ENCODE data around the gene CCDC39. TPM values are rescaled to one million over a fixed set of nuclear protein-coding genes. Genes with fewer than 3 reads are reported as not detected.

Gene CCDC39
- total and polyA plus RNA-seq, 2 of the 8 experiments (the other 6 are each of a cell fraction or from before 2014, with no cell fraction given), result 0.12 to 0.80 TPM

- Histone ChIP-seq H3K4ac (replicated peaks; ENCODE audit: insufficient read length, low read depth, low read length) (no peak within 1 kb of the TSS), H3K4me3 (ENCODE audit: extremely low read depth in 1 of 4, insufficient read depth in 2 of 4, low read depth in 3 of 4, low read length in 4 of 4) (peak within 1 kb of the TSS; percentile 82 to 97 (median 92)), H4K8ac (ENCODE audit: extremely low read depth, insufficient read depth, low read length) (peak within 1 kb of the TSS; percentile 96), H2BK12ac (ENCODE audit: low read depth, low read length) (no peak within 1 kb of the TSS; the same call in 1 of the 2 replicates), H2BK120ac (replicated peaks; ENCODE audit: low read depth, low read length) (no peak within 1 kb of the TSS), H3K23ac (ENCODE audit: insufficient read length) (no peak within 1 kb of the TSS), H3K79me2 (ENCODE audit: control insufficient read depth in 1 of 2, insufficient read depth in 2 of 2, low read length in 2 of 2) (peaks cover 0 to 21% of the 10 kb centered on the region in 2 experiments; a peak in 2 of 4 replicates), H3K9me3 (ENCODE audit: insufficient read depth in 2 of 2, low read depth in 1 of 2, low read length in 1 of 2) (no peaks in the 10 kb centered on the region), H3K56ac (replicated peaks; ENCODE audit: insufficient read length, low read depth, low read length) (no peak within 1 kb of the TSS), H4K5ac (ENCODE audit: insufficient read length, low read depth, low read length) (peak within 1 kb of the TSS; percentile 40), H3K27me3 (replicated peaks in 1 of 4; ENCODE audit: control insufficient read depth in 3 of 4, extremely low read depth in 1 of 4, insufficient read depth in 3 of 4, low read length in 3 of 4) (no peaks in the 10 kb centered on the region), H3K18ac (ENCODE audit: extremely low read depth, low read length) (no peak within 1 kb of the TSS), H3K4me2 (ENCODE audit: insufficient read depth in 1 of 2, low read depth in 2 of 2, low read length in 2 of 2) (peak within 1 kb of the TSS; percentile 67 to 71), H3K14ac (ENCODE audit: insufficient read length) (no peak within 1 kb of the TSS), H2BK5ac (ENCODE audit: low read depth, low read length) (peak within 1 kb of the TSS; percentile 67), H3K9ac (replicated peaks in 1 of 4; ENCODE audit: extremely low read depth in 1 of 4, low read depth in 3 of 4, low read length in 3 of 4) (peak within 1 kb of the TSS; percentile 65 to 78 (median 68)), H3K27ac (ENCODE audit: low read depth, low read length) (no peak within 1 kb of the TSS), H3K4me1 (replicated peaks in 1 of 4; ENCODE audit: control insufficient read depth in 3 of 4, insufficient read depth in 4 of 4, low read length in 3 of 4) (no peaks in the 10 kb centered on the region; a peak in 1 of 7 replicates), H3K79me1 (ENCODE audit: low read depth, low read length) (no peaks in the 10 kb centered on the region), H2AFZ (ENCODE audit: low read length) (peak within 1 kb of the TSS; percentile 100), H2BK15ac (ENCODE audit: low read length) (no peak within 1 kb of the TSS), H2BK20ac (ENCODE audit: low read length) (no peak within 1 kb of the TSS), H3K36me3 (ENCODE audit: control insufficient read depth in 2 of 4, insufficient read depth in 4 of 4, low read length in 3 of 4) (peaks cover 0 to 31% (median 12%) of the 10 kb centered on the region in 4 experiments; a peak in 5 of 8 replicates), H3K23me2 (ENCODE audit: low read depth, low read length) (no peaks in the 10 kb centered on the region; the same call in 1 of the 2 replicates), H4K20me1 (replicated peaks in 1 of 2; ENCODE audit: control insufficient read depth in 1 of 2, insufficient read depth in 2 of 2, low read length in 2 of 2) (no peaks in the 10 kb centered on the region), H4K91ac (replicated peaks; ENCODE audit: insufficient read length, low read length) (no peak within 1 kb of the TSS), H2AK5ac (ENCODE audit: low read depth, low read length) (no peak within 1 kb of the TSS)
- ChIA-PET CTCF (ENCODE audit: partially characterized antibody) (interaction anchor here (1.0 to 1.7 kb wide), 3 partner anchors 77 to 834 kb away, joined by 3 to 5 read pairs (median 5); partner anchors contain the start of gene CCDC39), POLR2A (ENCODE audit: partially characterized antibody) (interaction anchor here (0.7 to 2.1 kb wide), 9 partner anchors 9 to 806 kb away, joined by 3 to 11 read pairs (median 4); partner anchors contain the start of gene CCDC39)
- peak; percentile 68 for FAIRE-seq
- WGBS, 2 experiments (ENCODE audit: extremely low coverage in 1 of 2, insufficient coverage in 1 of 2, insufficient read length in 1 of 2, insufficient replicate concordance in 2 of 2, low coverage in 1 of 2, low lambda C conversion rate in 2 of 2, missing lambda C conversion rate in 1 of 2), result 4% methylated on average over 69 of the region's 70 CpGs; no CpG with 5 or more reads in 1 of the 2 experiments
- DNase-seq (ENCODE audit: low read depth in 1 of 2, low spot score in 2 of 2), result peak; percentile 88 to 89
- TF ChIP-seq TAF1 (IDR thresholded peaks at IDR 0.05; ENCODE audit: low read depth, low read length) (peak; percentile 82), JUN (IDR thresholded peaks at IDR 0.05; ENCODE audit: low read depth, low read length) (no peak), BRCA1 (IDR thresholded peaks at IDR 0.05; ENCODE audit: low read depth, low read length) (peak; percentile 74), CEBPB (IDR thresholded peaks at IDR 0.05; ENCODE audit: low read depth, low read length) (peak; percentile 90), EP300 (IDR thresholded peaks at IDR 0.05; ENCODE audit: borderline replicate concordance in 1 of 2, low read depth in 2 of 2, low read length in 2 of 2) (no peak), TBP (IDR thresholded peaks at IDR 0.05; ENCODE audit: low read depth, low read length) (peak; percentile 78), MAX (IDR thresholded peaks at IDR 0.05) (no peak; the same call in 1 of the 2 replicates), CHD2 (IDR thresholded peaks at IDR 0.05; ENCODE audit: low read length) (peak; percentile 93), RXRA (IDR thresholded peaks at IDR 0.05; ENCODE audit: insufficient read depth, low read depth, low read length) (no peak), EGR1 (IDR thresholded peaks at IDR 0.05; ENCODE audit: borderline replicate concordance, low read depth, low read length) (peak; percentile 98), BACH1 (IDR thresholded peaks at IDR 0.05; ENCODE audit: low read length) (0 out of 2 replicates have a peak, but pooled peaks have one; percentile 17)
Measured at GRCh38 chr3:180601688-180602666, 77.3 kb downstream of the CCDC39 start, which contains the start of gene TTC14. Gene TTC14, plus strand, starts transcription at chr3:180602163. Its CDS starts 99 bp downstream, at chr3:180602262.
